ENCODE data around the gene ENPP6.

Gene ENPP6

GRCh38 chr4:184102927-184103326 is 114.7 kb downstream of the ENPP6 start:
- no peak overlapping the region for H3K9ac ChIP-seq (ENCODE audit: low read length)
- no peak overlapping the region for H3K4me3 ChIP-seq (ENCODE audit: low read length)
- no peaks in the 10 kb centered on the region for H3K9me3 ChIP-seq (ENCODE audit: control insufficient read depth, low read length)
- no peaks in the 10 kb centered on the region for H3K36me3 ChIP-seq (ENCODE audit: control insufficient read depth, insufficient read depth, low read length)
- no peaks in the 10 kb centered on the region for H3K27me3 ChIP-seq (ENCODE audit: control insufficient read depth, insufficient read depth, low read length)
- peaks cover 13% of the 10 kb centered on the region for H3K4me1 ChIP-seq (ENCODE audit: control insufficient read depth, insufficient read depth, low read length)

DNA sequence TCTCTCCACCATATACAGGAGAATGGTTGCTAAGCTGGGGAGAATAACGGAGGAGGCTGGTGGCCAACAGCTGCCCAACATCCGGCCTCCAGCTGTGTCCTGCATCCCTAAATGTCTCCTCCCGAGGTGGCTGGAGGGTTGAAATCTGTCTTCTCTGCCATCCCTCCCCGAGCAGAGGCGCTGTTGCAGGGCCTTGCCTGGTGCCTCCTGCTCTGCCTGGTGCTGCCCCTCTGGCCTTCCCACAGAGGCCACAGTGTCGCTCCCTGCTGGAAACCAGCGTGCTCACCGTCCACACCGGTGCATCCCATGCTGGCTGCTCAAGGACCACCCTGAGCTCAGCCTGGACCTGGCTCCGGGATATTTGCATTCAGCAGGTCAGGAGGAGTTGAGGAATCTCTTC is 115.2 kb downstream of the ENPP6 start:
- no peak overlapping the region for H3K4me3 ChIP-seq (ENCODE audit: low read length)
- H3K27me3 ChIP-seq (ENCODE audit: control insufficient read depth, insufficient read depth, low read length) = no peaks in the 10 kb centered on the region
- no peak overlapping the region for H3K9ac ChIP-seq (ENCODE audit: low read length)
- H3K4me1 ChIP-seq (ENCODE audit: control insufficient read depth, insufficient read depth, low read length) = peaks cover 13% of the 10 kb centered on the region
- no peaks in the 10 kb centered on the region for H3K9me3 ChIP-seq (ENCODE audit: control insufficient read depth, low read length)
- H3K36me3 ChIP-seq (ENCODE audit: control insufficient read depth, insufficient read depth, low read length) = no peaks in the 10 kb centered on the region

DNA sequence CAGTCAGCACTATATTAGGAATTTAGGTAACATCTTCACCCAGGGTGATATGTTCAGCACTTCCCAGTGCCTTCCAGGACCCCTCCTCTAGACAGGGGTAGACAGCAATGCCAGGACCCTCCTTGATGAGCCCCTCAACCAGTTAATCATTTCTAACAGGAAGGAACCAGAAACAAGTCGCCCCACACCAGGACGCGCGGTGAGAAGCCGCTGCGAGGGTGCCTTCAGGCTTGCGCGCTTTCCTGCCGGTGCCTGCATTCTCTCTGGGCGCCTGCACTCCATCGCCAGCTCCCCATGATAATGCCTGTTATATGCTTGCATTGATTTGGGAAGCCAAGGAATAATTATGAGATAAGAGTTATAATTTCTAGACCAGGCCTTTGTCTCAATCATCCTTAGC is 116.0 kb downstream of the ENPP6 start:
- Histone ChIP-seq H3K4me3 (ENCODE audit: low read length) (no peak overlapping the region), H3K36me3 (ENCODE audit: control insufficient read depth, insufficient read depth, low read length) (no peaks in the 10 kb centered on the region)

GRCh38 chr4:184100297-184100885 is 117.3 kb downstream of the ENPP6 start:
- Histone ChIP-seq H3K27me3 (ENCODE audit: control insufficient read depth, insufficient read depth, low read length) (no peaks in the 10 kb centered on the region), H3K9me3 (ENCODE audit: control insufficient read depth, low read length) (no peaks in the 10 kb centered on the region), H3K4me1 (ENCODE audit: control insufficient read depth, insufficient read depth, low read length) (peaks cover 13% of the 10 kb centered on the region), H3K9ac (ENCODE audit: low read length) (no peak overlapping the region), H3K4me3 (ENCODE audit: low read length) (no peak overlapping the region), H3K36me3 (ENCODE audit: control insufficient read depth, insufficient read depth, low read length) (no peaks in the 10 kb centered on the region)

More for the DNA sequence above, 116.0 kb downstream of the ENPP6 start:
- no peaks in the 10 kb centered on the region for H3K9me3 ChIP-seq (ENCODE audit: control insufficient read depth, low read length)
- no peaks in the 10 kb centered on the region for H3K27me3 ChIP-seq (ENCODE audit: control insufficient read depth, insufficient read depth, low read length)
- no peak overlapping the region for H3K9ac ChIP-seq (ENCODE audit: low read length)
- peaks cover 13% of the 10 kb centered on the region for H3K4me1 ChIP-seq (ENCODE audit: control insufficient read depth, insufficient read depth, low read length)

- Histone ChIP-seq H3K4me1 (ENCODE audit: control insufficient read depth, insufficient read depth, low read length) (peaks cover 13% of the 10 kb centered on the region), H3K9me3 (ENCODE audit: control insufficient read depth, low read length) (no peaks in the 10 kb centered on the region), H3K36me3 (ENCODE audit: control insufficient read depth, insufficient read depth, low read length) (no peaks in the 10 kb centered on the region), H3K4me3 (ENCODE audit: low read length) (no peak overlapping the region), H3K9ac (ENCODE audit: low read length) (no peak overlapping the region), H3K27me3 (ENCODE audit: control insufficient read depth, insufficient read depth, low read length) (no peaks in the 10 kb centered on the region)
These were observed 118.1 kb downstream of the ENPP6 start for GRCh38 chr4:184099535-184099966.

DNA sequence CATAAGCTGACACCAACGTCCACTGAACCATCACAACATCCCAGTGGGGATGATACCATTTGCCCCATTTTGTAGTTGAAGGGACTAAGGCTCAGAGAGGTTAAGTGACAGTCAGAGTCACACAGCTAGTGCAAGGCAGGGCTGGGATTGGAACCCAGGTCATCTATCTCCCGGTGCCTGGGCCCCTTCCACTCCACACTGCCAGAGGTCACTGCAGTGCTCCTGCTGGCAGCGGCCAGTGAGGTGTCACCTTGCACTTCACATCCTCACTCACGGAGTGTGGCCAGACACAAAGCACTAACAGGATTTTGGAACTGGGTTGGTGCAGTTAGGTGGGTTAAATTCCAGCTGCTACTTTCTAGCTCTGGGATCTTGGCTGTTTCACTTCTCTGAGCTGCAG is 118.7 kb downstream of the ENPP6 start:
- H3K9me3 ChIP-seq (ENCODE audit: control insufficient read depth, low read length) = no peaks in the 10 kb centered on the region
- no peaks in the 10 kb centered on the region for H3K36me3 ChIP-seq (ENCODE audit: control insufficient read depth, insufficient read depth, low read length)
- H3K4me1 ChIP-seq (ENCODE audit: control insufficient read depth, insufficient read depth, low read length) = peaks cover 8% of the 10 kb centered on the region
- no peak overlapping the region for H3K4me3 ChIP-seq (ENCODE audit: low read length)
- no peak overlapping the region for H3K9ac ChIP-seq (ENCODE audit: low read length)
- no peaks in the 10 kb centered on the region for H3K27me3 ChIP-seq (ENCODE audit: control insufficient read depth, insufficient read depth, low read length)

- Histone ChIP-seq H3K27me3 (ENCODE audit: control insufficient read depth, insufficient read depth, low read length) (no peaks in the 10 kb centered on the region), H3K4me1 (ENCODE audit: control insufficient read depth, insufficient read depth, low read length) (peaks cover 7% of the 10 kb centered on the region), H3K4me3 (ENCODE audit: low read length) (no peak overlapping the region), H3K36me3 (ENCODE audit: control insufficient read depth, insufficient read depth, low read length) (no peaks in the 10 kb centered on the region), H3K9me3 (ENCODE audit: control insufficient read depth, low read length) (no peaks in the 10 kb centered on the region), H3K9ac (ENCODE audit: low read length) (no peak overlapping the region)
These were observed 119.9 kb downstream of the ENPP6 start for GRCh38 chr4:184097815-184098214.

DNA sequence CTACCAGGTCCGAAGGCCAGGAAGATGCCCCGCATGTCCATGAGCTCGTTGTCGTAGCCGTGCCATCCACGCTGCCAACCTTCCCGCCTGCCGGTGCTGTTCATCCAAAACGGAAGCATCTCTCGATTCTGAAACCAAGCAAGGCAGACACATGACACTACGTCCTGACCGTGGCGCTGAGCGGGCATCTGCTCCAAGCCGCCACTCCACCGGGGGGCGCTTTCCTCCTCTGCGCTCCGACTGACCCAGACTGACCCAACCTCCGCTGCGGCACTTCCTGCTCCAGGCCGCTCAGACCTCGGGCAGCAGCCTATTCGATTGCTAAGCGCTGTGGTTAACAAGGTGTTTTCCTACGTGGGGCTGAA is 120.5 kb downstream of the ENPP6 start:
- Histone ChIP-seq H3K9me3 (ENCODE audit: control insufficient read depth, low read length) (no peaks in the 10 kb centered on the region), H3K9ac (ENCODE audit: low read length) (peak overlapping the region; percentile 35), H3K4me1 (ENCODE audit: control insufficient read depth, insufficient read depth, low read length) (peaks cover 7% of the 10 kb centered on the region), H3K27me3 (ENCODE audit: control insufficient read depth, insufficient read depth, low read length) (no peaks in the 10 kb centered on the region), H3K4me3 (ENCODE audit: low read length) (no peak overlapping the region), H3K36me3 (ENCODE audit: control insufficient read depth, insufficient read depth, low read length) (no peaks in the 10 kb centered on the region)

- Histone ChIP-seq H3K27me3 (ENCODE audit: control insufficient read depth, insufficient read depth, low read length) (no peaks in the 10 kb centered on the region), H3K4me1 (ENCODE audit: control insufficient read depth, insufficient read depth, low read length) (peaks cover 7% of the 10 kb centered on the region), H3K9ac (ENCODE audit: low read length) (no peak overlapping the region), H3K36me3 (ENCODE audit: control insufficient read depth, insufficient read depth, low read length) (no peaks in the 10 kb centered on the region), H3K9me3 (ENCODE audit: control insufficient read depth, low read length) (no peaks in the 10 kb centered on the region), H3K4me3 (ENCODE audit: low read length) (no peak overlapping the region)
These were observed 121.0 kb downstream of the ENPP6 start for GRCh38 chr4:184096561-184097240.

GRCh38 chr4:184094532-184095159 is 123.0 kb downstream of the ENPP6 start:
- H3K9me3 ChIP-seq (ENCODE audit: control insufficient read depth, low read length) = no peaks in the 10 kb centered on the region
- no peaks in the 10 kb centered on the region for H3K36me3 ChIP-seq (ENCODE audit: control insufficient read depth, insufficient read depth, low read length)
- H3K4me1 ChIP-seq (ENCODE audit: control insufficient read depth, insufficient read depth, low read length) = no peaks in the 10 kb centered on the region
- H3K4me3 ChIP-seq (ENCODE audit: low read length) = no peak overlapping the region
- H3K9ac ChIP-seq (ENCODE audit: low read length) = no peak overlapping the region
- no peaks in the 10 kb centered on the region for H3K27me3 ChIP-seq (ENCODE audit: control insufficient read depth, insufficient read depth, low read length)

DNA sequence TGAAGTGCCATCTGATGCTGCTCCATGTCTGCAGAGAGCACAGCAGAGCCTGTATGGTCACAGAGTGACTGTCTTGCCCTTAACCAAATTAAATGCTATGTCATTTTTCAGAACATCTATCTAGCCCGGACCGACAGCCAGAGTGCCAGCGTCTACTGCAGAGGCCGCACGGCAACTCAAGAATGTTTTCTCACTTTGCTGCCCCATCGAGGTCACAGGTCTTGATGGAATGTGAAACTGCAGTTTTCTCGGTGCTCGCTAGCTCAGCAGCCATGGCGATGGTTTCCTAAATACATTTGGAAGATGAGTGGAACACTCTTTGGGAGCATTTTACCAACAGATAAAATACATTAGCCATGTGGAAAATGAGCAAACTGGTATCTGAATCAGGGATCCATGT is 125.7 kb downstream of the ENPP6 start:
- H3K9ac ChIP-seq (ENCODE audit: low read length) = no peak overlapping the region
- H3K27me3 ChIP-seq (ENCODE audit: control insufficient read depth, insufficient read depth, low read length) = no peaks in the 10 kb centered on the region
- no peaks in the 10 kb centered on the region for H3K4me1 ChIP-seq (ENCODE audit: control insufficient read depth, insufficient read depth, low read length)
- H3K9me3 ChIP-seq (ENCODE audit: control insufficient read depth, low read length) = no peaks in the 10 kb centered on the region
- H3K4me3 ChIP-seq (ENCODE audit: low read length) = no peak overlapping the region
- H3K36me3 ChIP-seq (ENCODE audit: control insufficient read depth, insufficient read depth, low read length) = no peaks in the 10 kb centered on the region

- H3K9ac ChIP-seq (ENCODE audit: low read length) = no peak overlapping the region
- no peaks in the 10 kb centered on the region for H3K4me1 ChIP-seq (ENCODE audit: control insufficient read depth, insufficient read depth, low read length)
- no peaks in the 10 kb centered on the region for H3K36me3 ChIP-seq (ENCODE audit: control insufficient read depth, insufficient read depth, low read length)
- H3K4me3 ChIP-seq (ENCODE audit: low read length) = no peak overlapping the region
- no peaks in the 10 kb centered on the region for H3K9me3 ChIP-seq (ENCODE audit: control insufficient read depth, low read length)
- no peaks in the 10 kb centered on the region for H3K27me3 ChIP-seq (ENCODE audit: control insufficient read depth, insufficient read depth, low read length)
These were observed 127.1 kb downstream of the ENPP6 start for GRCh38 chr4:184090571-184090970.

All from mucosa of stomach (tissue), 1 donor.